ENCODE results near the gene SLC35A4. TPM values are rescaled to one million over a fixed set of nuclear protein-coding genes. Genes with fewer than 3 reads are reported as not detected.
A peak's percentile ranks its signal among the peaks of the same experiment; 100 is the strongest.

The SLC35A4 gene
- total and polyA plus RNA-seq, 2 of the 13 experiments (the other 11 are each of a cell fraction or from before 2014, with no cell fraction given) = 0.71 to 4.0 TPM

DNA sequence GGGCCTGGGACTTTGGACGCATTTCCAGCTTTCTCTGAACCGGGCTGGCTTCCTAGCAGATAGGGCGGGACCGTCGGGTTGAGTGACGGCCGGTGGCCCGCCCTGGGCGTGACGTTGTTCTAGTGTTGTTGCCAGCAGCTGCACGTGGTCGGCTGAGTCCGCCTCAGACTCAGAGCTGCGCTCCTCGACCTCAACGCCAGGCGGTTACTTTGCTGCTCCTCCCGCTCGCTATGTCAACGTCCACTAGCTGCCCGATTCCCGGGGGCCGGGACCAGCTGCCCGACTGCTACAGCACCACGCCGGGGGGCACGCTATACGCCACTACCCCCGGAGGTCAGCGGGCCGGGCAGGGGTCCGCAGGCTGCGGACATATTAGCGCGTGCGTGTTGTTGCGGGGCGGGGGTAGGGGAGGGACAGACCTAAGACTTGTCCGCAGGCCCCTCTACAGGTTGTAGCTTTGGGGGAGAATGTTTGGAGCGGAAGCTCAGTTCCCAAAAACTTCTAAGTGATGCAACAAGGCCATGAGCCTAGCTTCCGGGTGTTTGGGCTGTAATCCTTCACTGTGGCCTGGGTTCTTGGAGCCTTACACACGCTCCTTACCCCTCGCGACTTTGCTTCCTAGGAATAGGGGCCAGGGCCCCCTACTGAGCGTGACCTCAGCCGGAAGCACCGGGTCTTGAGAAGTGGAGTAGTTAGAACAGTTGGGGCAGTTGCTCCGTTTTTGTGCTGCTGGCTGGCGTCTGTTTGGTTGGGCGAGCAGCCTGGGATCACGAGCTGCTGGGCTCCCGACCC lies 16.9 kb upstream of the SLC35A4 start, which contains the start of gene EIF4EBP3 (continued):
- TF ChIP-seq, protein P1, sequence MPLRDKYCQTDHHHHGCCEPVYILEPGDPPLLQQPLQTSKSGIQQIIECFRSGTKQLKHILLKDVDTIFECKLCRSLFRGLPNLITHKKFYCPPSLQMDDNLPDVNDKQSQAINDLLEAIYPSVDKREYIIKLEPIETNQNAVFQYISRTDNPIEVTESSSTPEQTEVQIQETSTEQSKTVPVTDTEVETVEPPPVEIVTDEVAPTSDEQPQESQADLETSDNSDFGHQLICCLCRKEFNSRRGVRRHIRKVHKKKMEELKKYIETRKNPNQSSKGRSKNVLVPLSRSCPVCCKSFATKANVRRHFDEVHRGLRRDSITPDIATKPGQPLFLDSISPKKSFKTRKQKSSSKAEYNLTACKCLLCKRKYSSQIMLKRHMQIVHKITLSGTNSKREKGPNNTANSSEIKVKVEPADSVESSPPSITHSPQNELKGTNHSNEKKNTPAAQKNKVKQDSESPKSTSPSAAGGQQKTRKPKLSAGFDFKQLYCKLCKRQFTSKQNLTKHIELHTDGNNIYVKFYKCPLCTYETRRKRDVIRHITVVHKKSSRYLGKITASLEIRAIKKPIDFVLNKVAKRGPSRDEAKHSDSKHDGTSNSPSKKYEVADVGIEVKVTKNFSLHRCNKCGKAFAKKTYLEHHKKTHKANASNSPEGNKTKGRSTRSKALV (CRISPR knock-in tag; IDR thresholded peaks at IDR 0.05) = peak; percentile 62; the same call in 1 of the 2 replicates
- 0 out of 2 replicates have a peak, but pooled peaks have one; percentile 7 for TF ChIP-seq ZNF724P (CRISPR knock-in tag; IDR thresholded peaks at IDR 0.05; ENCODE audit: borderline replicate concordance)
- TF ChIP-seq HNRNPLL (IDR thresholded peaks at IDR 0.05; ENCODE audit: low read depth, low read length, poor library complexity, severe bottlenecking) = peak; percentile 58
- no peak for TF ChIP-seq ZNF776 (CRISPR knock-in tag; IDR thresholded peaks at IDR 0.05)
- TF ChIP-seq, protein P2, sequence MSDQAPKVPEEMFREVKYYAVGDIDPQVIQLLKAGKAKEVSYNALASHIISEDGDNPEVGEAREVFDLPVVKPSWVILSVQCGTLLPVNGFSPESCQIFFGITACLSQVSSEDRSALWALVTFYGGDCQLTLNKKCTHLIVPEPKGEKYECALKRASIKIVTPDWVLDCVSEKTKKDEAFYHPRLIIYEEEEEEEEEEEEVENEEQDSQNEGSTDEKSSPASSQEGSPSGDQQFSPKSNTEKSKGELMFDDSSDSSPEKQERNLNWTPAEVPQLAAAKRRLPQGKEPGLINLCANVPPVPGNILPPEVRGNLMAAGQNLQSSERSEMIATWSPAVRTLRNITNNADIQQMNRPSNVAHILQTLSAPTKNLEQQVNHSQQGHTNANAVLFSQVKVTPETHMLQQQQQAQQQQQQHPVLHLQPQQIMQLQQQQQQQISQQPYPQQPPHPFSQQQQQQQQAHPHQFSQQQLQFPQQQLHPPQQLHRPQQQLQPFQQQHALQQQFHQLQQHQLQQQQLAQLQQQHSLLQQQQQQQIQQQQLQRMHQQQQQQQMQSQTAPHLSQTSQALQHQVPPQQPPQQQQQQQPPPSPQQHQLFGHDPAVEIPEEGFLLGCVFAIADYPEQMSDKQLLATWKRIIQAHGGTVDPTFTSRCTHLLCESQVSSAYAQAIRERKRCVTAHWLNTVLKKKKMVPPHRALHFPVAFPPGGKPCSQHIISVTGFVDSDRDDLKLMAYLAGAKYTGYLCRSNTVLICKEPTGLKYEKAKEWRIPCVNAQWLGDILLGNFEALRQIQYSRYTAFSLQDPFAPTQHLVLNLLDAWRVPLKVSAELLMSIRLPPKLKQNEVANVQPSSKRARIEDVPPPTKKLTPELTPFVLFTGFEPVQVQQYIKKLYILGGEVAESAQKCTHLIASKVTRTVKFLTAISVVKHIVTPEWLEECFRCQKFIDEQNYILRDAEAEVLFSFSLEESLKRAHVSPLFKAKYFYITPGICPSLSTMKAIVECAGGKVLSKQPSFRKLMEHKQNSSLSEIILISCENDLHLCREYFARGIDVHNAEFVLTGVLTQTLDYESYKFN (CRISPR knock-in tag; conservative IDR thresholded peaks at IDR 0.05) = 0 out of 2 replicates have a peak, but pooled peaks have one; percentile 13
- TF ChIP-seq MZF1 (CRISPR knock-in tag; IDR thresholded peaks at IDR 0.05; ENCODE audit: borderline replicate concordance) = 0 out of 2 replicates have a peak, but pooled peaks have one; percentile 40
- peak; percentile 60 for TF ChIP-seq FOXJ3 (CRISPR knock-in tag; IDR thresholded peaks at IDR 0.05; ENCODE audit: borderline replicate concordance)
- TF ChIP-seq, protein P3, sequence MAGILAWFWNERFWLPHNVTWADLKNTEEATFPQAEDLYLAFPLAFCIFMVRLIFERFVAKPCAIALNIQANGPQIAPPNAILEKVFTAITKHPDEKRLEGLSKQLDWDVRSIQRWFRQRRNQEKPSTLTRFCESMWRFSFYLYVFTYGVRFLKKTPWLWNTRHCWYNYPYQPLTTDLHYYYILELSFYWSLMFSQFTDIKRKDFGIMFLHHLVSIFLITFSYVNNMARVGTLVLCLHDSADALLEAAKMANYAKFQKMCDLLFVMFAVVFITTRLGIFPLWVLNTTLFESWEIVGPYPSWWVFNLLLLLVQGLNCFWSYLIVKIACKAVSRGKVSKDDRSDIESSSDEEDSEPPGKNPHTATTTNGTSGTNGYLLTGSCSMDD (CRISPR knock-in tag; IDR thresholded peaks at IDR 0.05) = no peak
- TF ChIP-seq, protein P4, sequence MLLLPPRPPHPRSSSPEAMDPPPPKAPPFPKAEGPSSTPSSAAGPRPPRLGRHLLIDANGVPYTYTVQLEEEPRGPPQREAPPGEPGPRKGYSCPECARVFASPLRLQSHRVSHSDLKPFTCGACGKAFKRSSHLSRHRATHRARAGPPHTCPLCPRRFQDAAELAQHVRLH (CRISPR knock-in tag; IDR thresholded peaks at IDR 0.05; ENCODE audit: borderline replicate concordance, low read depth) = peak; percentile 44; the same call in 1 of the 2 replicates
- TF ChIP-seq ZNF567 (CRISPR knock-in tag; IDR thresholded peaks at IDR 0.05; ENCODE audit: borderline replicate concordance) = peak; percentile 76; the same call in 1 of the 2 replicates
- TF ChIP-seq, protein P5, sequence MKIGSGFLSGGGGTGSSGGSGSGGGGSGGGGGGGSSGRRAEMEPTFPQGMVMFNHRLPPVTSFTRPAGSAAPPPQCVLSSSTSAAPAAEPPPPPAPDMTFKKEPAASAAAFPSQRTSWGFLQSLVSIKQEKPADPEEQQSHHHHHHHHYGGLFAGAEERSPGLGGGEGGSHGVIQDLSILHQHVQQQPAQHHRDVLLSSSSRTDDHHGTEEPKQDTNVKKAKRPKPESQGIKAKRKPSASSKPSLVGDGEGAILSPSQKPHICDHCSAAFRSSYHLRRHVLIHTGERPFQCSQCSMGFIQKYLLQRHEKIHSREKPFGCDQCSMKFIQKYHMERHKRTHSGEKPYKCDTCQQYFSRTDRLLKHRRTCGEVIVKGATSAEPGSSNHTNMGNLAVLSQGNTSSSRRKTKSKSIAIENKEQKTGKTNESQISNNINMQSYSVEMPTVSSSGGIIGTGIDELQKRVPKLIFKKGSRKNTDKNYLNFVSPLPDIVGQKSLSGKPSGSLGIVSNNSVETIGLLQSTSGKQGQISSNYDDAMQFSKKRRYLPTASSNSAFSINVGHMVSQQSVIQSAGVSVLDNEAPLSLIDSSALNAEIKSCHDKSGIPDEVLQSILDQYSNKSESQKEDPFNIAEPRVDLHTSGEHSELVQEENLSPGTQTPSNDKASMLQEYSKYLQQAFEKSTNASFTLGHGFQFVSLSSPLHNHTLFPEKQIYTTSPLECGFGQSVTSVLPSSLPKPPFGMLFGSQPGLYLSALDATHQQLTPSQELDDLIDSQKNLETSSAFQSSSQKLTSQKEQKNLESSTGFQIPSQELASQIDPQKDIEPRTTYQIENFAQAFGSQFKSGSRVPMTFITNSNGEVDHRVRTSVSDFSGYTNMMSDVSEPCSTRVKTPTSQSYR (CRISPR knock-in tag; IDR thresholded peaks at IDR 0.05; ENCODE audit: borderline replicate concordance) = 0 out of 2 replicates have a peak, but pooled peaks have one; percentile 2
- TF ChIP-seq ZNF343 (CRISPR knock-in tag; IDR thresholded peaks at IDR 0.05) = 0 out of 2 replicates have a peak, but pooled peaks have one; percentile 81
- peak; percentile 51; the same call in 1 of the 2 replicates for TF ChIP-seq ZFP90 (CRISPR knock-in tag; IDR thresholded peaks at IDR 0.05; ENCODE audit: borderline replicate concordance)
- TF ChIP-seq CBX1 (IDR thresholded peaks at IDR 0.05; ENCODE audit: low read depth) = peak; percentile 95
- TF ChIP-seq RARA (CRISPR knock-in tag; IDR thresholded peaks at IDR 0.05) = peak; percentile 40; the same call in 1 of the 2 replicates
- TF ChIP-seq RBM22 (optimal IDR thresholded peaks at IDR 0.05; ENCODE audit: low read length) = peak; percentile 83
- TF ChIP-seq, protein P6, sequence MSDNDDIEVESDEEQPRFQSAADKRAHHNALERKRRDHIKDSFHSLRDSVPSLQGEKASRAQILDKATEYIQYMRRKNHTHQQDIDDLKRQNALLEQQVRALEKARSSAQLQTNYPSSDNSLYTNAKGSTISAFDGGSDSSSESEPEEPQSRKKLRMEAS (IDR thresholded peaks at IDR 0.05) = peak; percentile 99
- peak; percentile 49; the same call in 1 of the 2 replicates for TF ChIP-seq FOSL2 (CRISPR knock-in tag; IDR thresholded peaks at IDR 0.05)

All from HepG2 (cell line).